Measurements from ENCODE around the gene SYNPO2.

DNA sequence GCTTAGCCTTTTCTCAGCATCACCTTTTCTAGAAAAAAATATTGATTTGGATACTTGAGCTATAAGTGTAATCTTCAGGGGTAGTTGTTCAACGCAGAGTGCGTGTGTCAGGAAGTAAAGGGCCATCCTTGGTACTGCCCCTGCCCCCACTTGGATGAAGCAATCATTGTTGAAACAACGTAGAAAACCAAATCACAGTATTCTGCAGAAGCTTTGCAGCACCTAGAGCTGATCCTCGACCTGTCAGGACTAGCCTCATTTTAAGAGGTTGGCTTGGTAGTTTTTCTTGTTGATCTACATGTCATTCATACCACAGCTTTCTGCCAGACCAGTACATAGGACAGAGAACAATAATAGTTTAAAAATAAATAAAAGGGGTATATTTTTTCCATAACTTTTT is 181.6 kb downstream of the SYNPO2 start:
- TF ChIP-seq EZH2phosphoT487 (IDR thresholded peaks at IDR 0.05; ENCODE audit: borderline replicate concordance) (no peak), RAD21 (IDR thresholded peaks at IDR 0.05; ENCODE audit: low read depth) (no peak), POLR2AphosphoS5 (IDR thresholded peaks at IDR 0.05; ENCODE audit: low read depth, low read length) (no peak), ZNF274 (IDR thresholded peaks at IDR 0.05; ENCODE audit: low read depth, low read length) (no peak), CBX3 (IDR thresholded peaks at IDR 0.05; ENCODE audit: low read depth) (no peak), EZH2 (IDR thresholded peaks at IDR 0.05) (no peak), SP1 (IDR thresholded peaks at IDR 0.05; ENCODE audit: low read depth) (no peak), TCF7L2 (IDR thresholded peaks at IDR 0.05; ENCODE audit: borderline replicate concordance, extremely low read depth, insufficient read depth, insufficient read length) (no peak), POLR2A (IDR thresholded peaks at IDR 0.05; ENCODE audit: borderline replicate concordance, extremely low read depth, insufficient read depth, insufficient read length) (no peak), JUND (IDR thresholded peaks at IDR 0.05) (no peak), REST (IDR thresholded peaks at IDR 0.05; ENCODE audit: low read depth) (no peak)
- TF ChIP-seq, protein P1, sequence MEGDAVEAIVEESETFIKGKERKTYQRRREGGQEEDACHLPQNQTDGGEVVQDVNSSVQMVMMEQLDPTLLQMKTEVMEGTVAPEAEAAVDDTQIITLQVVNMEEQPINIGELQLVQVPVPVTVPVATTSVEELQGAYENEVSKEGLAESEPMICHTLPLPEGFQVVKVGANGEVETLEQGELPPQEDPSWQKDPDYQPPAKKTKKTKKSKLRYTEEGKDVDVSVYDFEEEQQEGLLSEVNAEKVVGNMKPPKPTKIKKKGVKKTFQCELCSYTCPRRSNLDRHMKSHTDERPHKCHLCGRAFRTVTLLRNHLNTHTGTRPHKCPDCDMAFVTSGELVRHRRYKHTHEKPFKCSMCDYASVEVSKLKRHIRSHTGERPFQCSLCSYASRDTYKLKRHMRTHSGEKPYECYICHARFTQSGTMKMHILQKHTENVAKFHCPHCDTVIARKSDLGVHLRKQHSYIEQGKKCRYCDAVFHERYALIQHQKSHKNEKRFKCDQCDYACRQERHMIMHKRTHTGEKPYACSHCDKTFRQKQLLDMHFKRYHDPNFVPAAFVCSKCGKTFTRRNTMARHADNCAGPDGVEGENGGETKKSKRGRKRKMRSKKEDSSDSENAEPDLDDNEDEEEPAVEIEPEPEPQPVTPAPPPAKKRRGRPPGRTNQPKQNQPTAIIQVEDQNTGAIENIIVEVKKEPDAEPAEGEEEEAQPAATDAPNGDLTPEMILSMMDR (IDR thresholded peaks at IDR 0.05 in 2 of 3, conservative IDR thresholded peaks at IDR 0.05 in 1 of 3; ENCODE audit: borderline replicate concordance in 1 of 3, insufficient read depth in 1 of 3, low read depth in 2 of 3, low read length in 2 of 3), result no peak
